Nephron (organoid): ENCODE measurements around the gene PKP4.
A peak's percentile ranks its signal among the peaks of the same experiment; 100 is the strongest.

Experiments used
- H3K27ac Mint-ChIP-seq, 3 experiments: 2 replicates each; pipeline ENCODE4 v1.8.0; 2020; ENCODE audit warnings: mixed read lengths in 3 of 3, mild to moderate bottlenecking in 2 of 3, moderate library complexity in 1 of 3
- H3K27me3 Mint-ChIP-seq: 2 replicates; pipeline ENCODE4 v1.8.0; 2021; ENCODE audit warnings: low read depth, mild to moderate bottlenecking, moderate library complexity, mixed read lengths
- H3K36me3 Mint-ChIP-seq: 2 replicates; pipeline ENCODE4 v1.8.0; 2020; ENCODE audit warnings: low read depth, mixed read lengths
- H3K4me1 Mint-ChIP-seq: 2 replicates; pipeline ENCODE4 v1.8.0; 2020; ENCODE audit warnings: mixed read lengths
- H3K4me3 Mint-ChIP-seq, 3 experiments: 2 replicates each; pipeline ENCODE4 v1.8.0; 2020; ENCODE audit warnings: mild to moderate bottlenecking in 3 of 3, mixed read lengths in 3 of 3, moderate library complexity in 2 of 3
- H3K9me3 Mint-ChIP-seq: 2 replicates; pipeline ENCODE4 v1.8.0; 2020; ENCODE audit warnings: mixed read lengths
- TF ChIP-seq, protein P1 (sequence below), 3 experiments: fragments of 200-600 bp; sonication (generic); IDR thresholded peaks; one replicate each; pipeline ENCODE4 v1.5.0; 2021; ENCODE audit warnings: antibody characterized with exemption in 3 of 3; ENCODE audit not compliant: unreplicated experiment in 3 of 3

The PKP4 gene

GRCh38 chr2:158661231-158661630, 204.5 kb downstream of the PKP4 start:
- Mint-ChIP-seq H3K4me3 (no peak overlapping the region), H3K27me3 (peaks cover 3% of the 10 kb centered on the region), H3K36me3 (peaks cover 25% of the 10 kb centered on the region), H3K9me3 (no peaks in the 10 kb centered on the region), H3K27ac (no peak overlapping the region), H3K4me1 (peaks cover 26% of the 10 kb centered on the region)
- TF ChIP-seq, protein P1, sequence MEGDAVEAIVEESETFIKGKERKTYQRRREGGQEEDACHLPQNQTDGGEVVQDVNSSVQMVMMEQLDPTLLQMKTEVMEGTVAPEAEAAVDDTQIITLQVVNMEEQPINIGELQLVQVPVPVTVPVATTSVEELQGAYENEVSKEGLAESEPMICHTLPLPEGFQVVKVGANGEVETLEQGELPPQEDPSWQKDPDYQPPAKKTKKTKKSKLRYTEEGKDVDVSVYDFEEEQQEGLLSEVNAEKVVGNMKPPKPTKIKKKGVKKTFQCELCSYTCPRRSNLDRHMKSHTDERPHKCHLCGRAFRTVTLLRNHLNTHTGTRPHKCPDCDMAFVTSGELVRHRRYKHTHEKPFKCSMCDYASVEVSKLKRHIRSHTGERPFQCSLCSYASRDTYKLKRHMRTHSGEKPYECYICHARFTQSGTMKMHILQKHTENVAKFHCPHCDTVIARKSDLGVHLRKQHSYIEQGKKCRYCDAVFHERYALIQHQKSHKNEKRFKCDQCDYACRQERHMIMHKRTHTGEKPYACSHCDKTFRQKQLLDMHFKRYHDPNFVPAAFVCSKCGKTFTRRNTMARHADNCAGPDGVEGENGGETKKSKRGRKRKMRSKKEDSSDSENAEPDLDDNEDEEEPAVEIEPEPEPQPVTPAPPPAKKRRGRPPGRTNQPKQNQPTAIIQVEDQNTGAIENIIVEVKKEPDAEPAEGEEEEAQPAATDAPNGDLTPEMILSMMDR (IDR thresholded peaks at IDR 0.05; ENCODE audit: unreplicated experiment in 3 of 3) = no peak

DNA sequence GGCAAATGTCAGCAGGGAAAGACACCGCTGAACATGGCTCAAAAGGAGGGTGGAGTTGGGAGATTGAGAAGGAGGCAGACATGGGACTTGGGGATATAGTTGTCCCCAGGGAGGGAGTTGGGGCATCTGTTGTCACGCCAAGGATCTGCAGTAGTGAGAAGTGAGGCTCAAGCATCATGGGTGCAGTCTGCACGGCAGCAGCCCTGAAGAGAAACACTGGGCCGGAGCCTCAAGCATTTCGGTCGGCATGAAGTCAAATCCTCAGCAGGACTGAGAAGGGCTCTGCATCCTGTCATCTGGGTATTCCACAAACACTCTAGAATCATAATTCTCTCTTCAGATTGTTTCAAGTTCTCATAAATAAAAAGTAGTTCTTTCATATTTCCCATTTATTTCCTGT, 205.7 kb downstream of the PKP4 start:
- H3K27me3 Mint-ChIP-seq = no peaks in the 10 kb centered on the region
- TF ChIP-seq, protein P1 (IDR thresholded peaks at IDR 0.05; ENCODE audit: unreplicated experiment in 3 of 3) = no peak

GRCh38 chr2:158663796-158664195, 207.0 kb downstream of the PKP4 start:
- TF ChIP-seq, protein P1 (IDR thresholded peaks at IDR 0.05; ENCODE audit: unreplicated experiment in 3 of 3) = no peak
- H3K36me3 Mint-ChIP-seq = peaks cover 38% of the 10 kb centered on the region
- no peak overlapping the region for H3K4me3 Mint-ChIP-seq
- peaks cover 33% of the 10 kb centered on the region for H3K4me1 Mint-ChIP-seq
- no peak overlapping the region for H3K27ac Mint-ChIP-seq
- H3K27me3 Mint-ChIP-seq = no peaks in the 10 kb centered on the region
- H3K9me3 Mint-ChIP-seq = no peaks in the 10 kb centered on the region

More for the DNA sequence above, 205.7 kb downstream of the PKP4 start:
- Mint-ChIP-seq H3K27ac (no peak overlapping the region), H3K9me3 (no peaks in the 10 kb centered on the region), H3K36me3 (peaks cover 34% of the 10 kb centered on the region), H3K4me1 (peaks cover 21% of the 10 kb centered on the region), H3K4me3 (no peak overlapping the region)

DNA sequence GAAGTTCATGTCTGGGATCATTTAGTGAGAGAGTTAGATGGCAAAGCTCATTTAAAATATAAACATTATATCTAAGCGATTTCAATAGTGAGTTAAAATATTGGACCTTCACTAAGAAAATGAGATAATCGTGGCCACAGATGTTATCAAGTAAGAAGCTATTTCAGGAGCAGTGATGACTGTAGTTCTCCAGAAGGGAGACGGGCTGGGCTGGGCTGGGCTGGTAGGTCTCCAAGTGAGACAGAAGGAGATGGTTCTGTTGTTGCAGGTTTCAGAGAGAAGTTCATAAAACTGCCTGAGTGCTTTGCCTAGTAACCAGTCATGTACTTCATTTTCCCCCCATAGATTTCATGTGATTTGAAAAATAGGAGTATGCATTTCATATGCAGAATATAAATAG, 208.2 kb downstream of the PKP4 start:
- no peaks in the 10 kb centered on the region for H3K9me3 Mint-ChIP-seq
- TF ChIP-seq, protein P1 (IDR thresholded peaks at IDR 0.05; ENCODE audit: unreplicated experiment in 3 of 3) = no peak
- H3K36me3 Mint-ChIP-seq = peaks cover 43% of the 10 kb centered on the region
- H3K27ac Mint-ChIP-seq = no peak overlapping the region
- peaks cover 36% of the 10 kb centered on the region for H3K4me1 Mint-ChIP-seq
- H3K27me3 Mint-ChIP-seq = no peaks in the 10 kb centered on the region
- H3K4me3 Mint-ChIP-seq = no peak overlapping the region

DNA sequence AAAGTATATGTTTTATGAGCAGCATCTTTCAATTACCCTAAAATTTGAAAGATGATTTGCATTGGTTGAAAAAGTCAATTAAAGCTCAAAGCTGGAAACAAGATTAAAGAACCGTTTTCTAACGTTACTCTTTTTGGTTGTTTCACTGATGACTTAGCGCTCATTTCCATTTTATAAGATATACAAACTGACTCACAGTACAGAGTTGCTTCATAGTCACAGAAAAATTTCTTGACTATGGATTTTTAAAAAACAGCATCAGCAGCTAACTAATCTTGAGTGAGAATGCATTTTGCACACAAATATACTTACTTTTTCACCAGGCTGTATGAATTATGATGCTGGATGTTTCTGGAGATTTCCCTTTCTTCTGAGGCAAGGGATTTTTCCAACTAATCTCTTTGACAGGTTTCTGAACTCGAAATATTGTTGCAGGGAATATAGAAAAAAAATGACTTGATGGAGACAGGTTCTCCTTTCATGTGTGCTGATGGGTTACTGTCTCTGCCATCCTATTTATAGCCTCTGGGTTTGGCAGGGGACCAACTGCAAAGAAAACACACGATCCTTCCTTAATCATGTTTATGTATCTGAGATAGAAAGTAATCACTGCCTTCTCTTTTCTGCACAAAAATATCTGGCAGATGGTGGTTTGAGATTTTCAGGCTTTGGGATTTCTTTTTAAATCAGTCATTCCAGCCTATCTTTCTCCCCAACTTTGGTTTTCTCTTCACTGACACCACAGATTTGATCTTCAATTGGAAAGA, 209.0 kb downstream of the PKP4 start:
- Mint-ChIP-seq H3K36me3 (peaks cover 45% of the 10 kb centered on the region), H3K4me3 (no peak overlapping the region), H3K27ac (peak overlapping the region; percentile 27 to 51 (median 40)), H3K27me3 (no peaks in the 10 kb centered on the region), H3K4me1 (peaks cover 37% of the 10 kb centered on the region), H3K9me3 (no peaks in the 10 kb centered on the region)
- TF ChIP-seq, protein P1 (IDR thresholded peaks at IDR 0.05; ENCODE audit: unreplicated experiment in 3 of 3) = no peak

- Mint-ChIP-seq H3K27me3 (no peaks in the 10 kb centered on the region), H3K4me1 (peaks cover 46% of the 10 kb centered on the region), H3K27ac (peak overlapping the region; percentile 29 to 54 (median 51)), H3K4me3 (no peak overlapping the region), H3K36me3 (peaks cover 55% of the 10 kb centered on the region), H3K9me3 (no peaks in the 10 kb centered on the region)
- TF ChIP-seq, protein P1 (IDR thresholded peaks at IDR 0.05; ENCODE audit: unreplicated experiment in 3 of 3) = no peak
Measured at GRCh38 chr2:158666969-158667368, 210.2 kb downstream of the PKP4 start.
